GM19023 (cell line): ENCODE measurements around the gene ERAL1.
"Not testable (repeated sequence)": the region's sequence is repeated elsewhere in the genome, so short reads cannot be mapped to it uniquely, and the experiment has no call there.

Source experiments
- ATAC-seq: cut with Tn5 transposase; IDR thresholded peaks from one replicate; pipeline ENCODE4 v1.9.1; 2021; ENCODE audit warnings: mild to moderate bottlenecking, moderate library complexity; ENCODE audit not compliant: unreplicated experiment

ERAL1 gene

GRCh38 chr17:28878158-28878910 lies 23.5 kb downstream of the ERAL1 start:
- no peak for ATAC-seq

DNA sequence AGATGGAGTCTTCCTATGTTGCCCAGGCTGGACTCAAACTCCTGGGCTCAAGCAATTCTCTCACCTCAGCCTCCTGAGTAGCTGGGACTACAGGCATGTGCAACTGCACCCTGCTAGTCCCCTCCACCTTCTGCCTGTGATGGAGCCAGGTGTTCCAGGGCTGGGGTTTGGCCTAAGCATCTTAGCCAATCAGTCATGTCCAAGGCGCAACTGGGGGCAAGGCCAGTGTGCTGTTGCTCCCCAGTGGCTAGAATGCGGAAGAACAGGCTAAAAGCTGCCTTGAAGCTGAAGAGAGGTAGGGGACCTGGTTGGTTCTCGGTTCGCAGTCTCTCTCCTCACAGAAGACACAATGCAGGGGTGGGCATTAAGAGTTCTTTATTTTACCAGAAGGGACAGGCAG lies 24.2 kb downstream of the ERAL1 start:
- ATAC-seq = no peak

GRCh38 chr17:28879886-28880571 lies 25.2 kb downstream of the ERAL1 start:
- ATAC-seq = no peak

- no peak for ATAC-seq
Measured at GRCh38 chr17:28880572-28880945, 25.7 kb downstream of the ERAL1 start.

- no peak for ATAC-seq
Measured at GRCh38 chr17:28881533-28882056, 26.8 kb downstream of the ERAL1 start.

- no peak for ATAC-seq
Measured at GRCh38 chr17:28882154-28882895, 27.5 kb downstream of the ERAL1 start.

- ATAC-seq = no peak
Measured at GRCh38 chr17:28883967-28884702, 29.3 kb downstream of the ERAL1 start.

DNA sequence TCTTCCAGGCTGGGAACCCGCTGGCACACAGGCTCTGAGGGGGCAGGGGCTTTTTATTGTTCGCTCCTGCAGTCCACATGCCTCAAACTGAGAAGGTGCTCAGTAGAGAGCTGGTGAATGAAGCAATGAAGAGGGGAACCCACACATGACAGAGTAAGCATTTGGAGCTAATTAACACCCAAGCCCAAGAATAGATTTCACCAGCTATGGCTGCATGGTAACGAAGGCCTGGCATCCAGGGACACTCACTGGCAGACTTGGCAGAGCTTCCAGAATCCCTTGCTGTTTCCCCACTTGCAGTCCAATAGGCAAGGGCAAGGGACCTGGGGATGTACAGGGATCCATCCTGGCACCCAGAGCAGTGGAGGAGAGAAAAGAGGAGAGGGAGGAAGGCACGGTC lies 30.5 kb downstream of the ERAL1 start:
- no peak for ATAC-seq

DNA sequence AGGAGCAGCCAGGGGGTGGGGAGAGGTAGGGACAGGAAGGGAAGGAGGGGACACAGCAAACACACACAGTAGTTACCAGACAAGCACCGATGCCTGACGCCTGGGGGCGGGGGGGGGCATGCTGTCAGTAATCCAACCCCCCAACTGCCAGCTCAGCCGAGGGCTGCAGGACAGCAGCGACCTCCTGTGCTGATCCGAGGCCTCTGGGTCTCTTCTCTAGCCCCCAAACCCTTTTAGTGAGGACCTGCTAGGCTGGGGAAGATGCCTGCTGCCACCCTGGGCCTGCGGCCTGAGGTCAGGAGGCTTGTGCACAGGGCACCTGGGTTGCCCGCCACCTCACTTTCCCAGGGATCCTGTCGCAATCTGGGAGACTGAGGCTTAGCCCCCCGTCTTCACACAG lies 31.1 kb downstream of the ERAL1 start:
- no peak for ATAC-seq

DNA sequence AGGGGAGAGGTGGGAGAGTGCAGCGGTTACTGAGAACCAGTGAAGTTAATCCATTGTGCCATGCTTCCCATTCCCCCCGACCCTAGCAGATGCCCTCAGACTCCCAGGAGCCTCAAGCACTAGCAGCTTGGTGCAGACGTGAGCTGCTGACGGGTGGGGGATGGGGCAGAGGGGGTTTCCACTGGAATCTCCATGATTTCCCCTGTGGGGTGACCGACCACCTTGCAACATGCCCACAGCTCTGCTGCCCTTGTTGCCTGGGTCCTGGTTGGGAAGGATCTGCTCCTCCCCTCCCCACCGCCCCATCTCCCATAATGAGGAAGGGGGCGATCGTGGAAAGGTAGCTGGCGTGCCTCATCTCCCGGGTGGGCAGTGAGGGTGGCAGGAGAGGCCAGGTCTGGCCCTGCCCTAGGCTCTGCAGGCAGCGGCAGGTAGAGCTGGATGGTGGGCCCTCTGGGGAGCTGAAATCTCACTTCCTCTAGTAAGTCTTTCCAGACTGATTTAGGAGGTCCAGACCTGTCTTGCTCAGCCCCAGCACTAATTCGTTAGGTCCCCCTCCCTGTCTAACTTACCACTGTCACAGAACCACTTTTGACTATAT lies 33.2 kb downstream of the ERAL1 start:
- no peak for ATAC-seq

- ATAC-seq = no peak
Measured at GRCh38 chr17:28888832-28889231, 34.0 kb downstream of the ERAL1 start.

DNA sequence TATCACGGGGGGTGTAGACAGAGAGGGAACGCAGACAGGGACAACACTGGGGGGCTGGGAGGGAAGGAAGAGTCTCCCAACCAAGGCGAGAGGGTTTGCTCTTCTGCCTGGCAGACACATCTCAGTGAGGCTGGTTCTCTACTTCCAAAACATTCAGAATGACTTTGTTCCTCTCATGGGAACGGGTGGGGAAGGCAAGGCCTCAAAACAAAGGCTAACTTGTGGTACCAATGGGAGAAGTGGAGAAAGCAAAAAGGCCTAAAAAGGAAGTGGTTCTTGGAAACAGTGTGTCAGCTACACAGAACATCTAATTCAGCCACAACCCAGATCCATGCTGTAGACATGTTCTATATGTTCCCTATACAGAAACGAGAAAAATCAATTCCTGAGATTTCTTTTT lies 35.2 kb downstream of the ERAL1 start:
- ATAC-seq = no peak

DNA sequence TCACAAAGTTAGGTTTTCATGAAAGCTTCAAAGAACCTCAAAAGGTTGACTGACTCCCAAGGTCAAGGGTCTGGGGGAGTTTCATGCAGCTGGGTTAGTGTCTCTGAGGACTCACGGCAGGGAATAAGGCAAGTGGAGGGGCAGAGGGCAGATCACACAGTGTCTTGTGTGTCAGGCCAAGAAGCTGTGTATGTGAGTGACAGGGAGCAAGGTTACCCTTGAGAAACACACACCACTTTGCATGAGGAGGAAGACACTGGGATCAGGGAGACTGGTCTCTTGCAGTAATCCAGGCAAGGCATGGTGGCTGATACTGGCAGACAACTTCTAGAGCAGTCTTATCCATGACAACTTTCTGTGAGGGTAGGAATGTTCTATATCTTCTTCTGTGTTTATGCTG lies 36.4 kb downstream of the ERAL1 start:
- no peak for ATAC-seq

GRCh38 chr17:28892024-28892423 lies 37.2 kb downstream of the ERAL1 start:
- ATAC-seq = no peak

DNA sequence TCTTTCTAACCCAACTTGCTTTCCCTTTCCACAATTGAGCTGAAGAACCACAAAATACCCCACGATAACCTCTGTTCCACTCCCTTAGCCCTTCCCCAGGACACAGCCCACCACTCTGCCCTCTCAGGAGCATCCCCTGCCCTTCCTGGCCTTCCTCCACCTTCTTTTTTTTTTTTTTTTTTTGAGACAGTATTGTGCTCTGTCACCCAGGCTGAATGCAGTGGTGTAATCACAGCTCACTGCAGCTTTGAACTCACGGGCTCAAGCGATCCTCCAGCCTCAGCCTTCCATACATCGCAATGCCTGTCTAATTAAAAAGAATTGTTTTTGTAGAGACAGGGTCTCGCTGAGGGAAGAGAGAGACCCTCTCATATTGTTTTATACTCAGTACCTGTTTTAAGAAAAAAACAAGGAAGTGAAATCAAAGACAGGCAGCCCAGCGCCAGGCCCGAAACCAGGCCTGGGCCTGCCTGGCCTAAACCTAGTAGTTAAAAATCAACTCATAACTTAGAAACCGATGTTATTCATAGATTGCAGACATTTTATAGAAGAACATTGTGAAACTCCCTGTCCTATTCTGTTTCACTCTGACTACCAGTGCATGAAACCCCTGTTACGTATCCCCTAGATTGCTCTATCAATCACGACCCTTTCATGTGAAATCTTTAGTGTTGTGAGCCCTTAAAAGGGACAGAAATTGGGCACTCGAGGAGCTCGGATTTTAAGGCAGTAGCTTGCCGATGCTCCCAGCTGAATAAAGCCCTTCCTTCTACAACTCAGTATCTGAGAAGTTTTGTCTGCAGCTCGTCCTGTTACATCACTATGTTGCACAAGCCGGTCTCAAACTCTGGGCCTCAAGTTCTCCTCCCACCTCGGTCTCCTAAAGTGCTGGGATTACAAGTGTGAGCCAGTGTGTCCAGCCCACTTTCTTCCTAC lies 38.7 kb downstream of the ERAL1 start:
- not testable (repeated sequence) for ATAC-seq

DNA sequence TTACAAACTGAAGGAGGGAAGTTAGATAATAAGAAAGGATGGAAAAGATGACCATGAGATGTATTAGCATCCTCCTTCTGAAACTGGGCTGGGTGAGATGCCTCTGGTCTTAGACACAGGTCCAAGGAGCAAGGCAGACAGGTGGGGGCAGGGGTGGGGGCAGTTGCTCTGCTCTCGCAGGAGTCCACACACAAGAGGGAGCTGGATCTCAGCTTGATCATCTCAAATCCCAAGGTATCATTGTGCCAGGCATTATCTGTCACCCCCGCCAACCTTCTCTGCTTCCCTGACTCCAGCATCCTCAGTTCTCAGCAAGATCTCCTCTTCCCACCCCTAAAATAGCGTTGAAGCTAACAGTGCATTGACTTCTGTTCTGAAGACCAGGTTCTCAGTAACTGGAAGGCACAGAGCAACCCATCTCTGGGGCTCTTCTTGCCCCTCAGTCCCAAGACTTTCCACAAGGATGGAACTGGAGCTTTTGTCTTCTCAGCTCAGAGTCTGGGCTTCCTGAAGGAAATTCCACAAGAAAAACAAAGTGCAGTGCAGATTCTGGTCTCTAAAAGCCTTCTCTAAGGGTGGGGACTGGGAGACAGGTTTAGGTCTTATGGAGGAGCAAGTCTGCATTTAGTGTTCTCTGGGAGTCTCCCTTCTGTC lies 41.1 kb downstream of the ERAL1 start:
- no peak for ATAC-seq

GRCh38 chr17:28896491-28896883 lies 41.7 kb downstream of the ERAL1 start:
- no peak for ATAC-seq

DNA sequence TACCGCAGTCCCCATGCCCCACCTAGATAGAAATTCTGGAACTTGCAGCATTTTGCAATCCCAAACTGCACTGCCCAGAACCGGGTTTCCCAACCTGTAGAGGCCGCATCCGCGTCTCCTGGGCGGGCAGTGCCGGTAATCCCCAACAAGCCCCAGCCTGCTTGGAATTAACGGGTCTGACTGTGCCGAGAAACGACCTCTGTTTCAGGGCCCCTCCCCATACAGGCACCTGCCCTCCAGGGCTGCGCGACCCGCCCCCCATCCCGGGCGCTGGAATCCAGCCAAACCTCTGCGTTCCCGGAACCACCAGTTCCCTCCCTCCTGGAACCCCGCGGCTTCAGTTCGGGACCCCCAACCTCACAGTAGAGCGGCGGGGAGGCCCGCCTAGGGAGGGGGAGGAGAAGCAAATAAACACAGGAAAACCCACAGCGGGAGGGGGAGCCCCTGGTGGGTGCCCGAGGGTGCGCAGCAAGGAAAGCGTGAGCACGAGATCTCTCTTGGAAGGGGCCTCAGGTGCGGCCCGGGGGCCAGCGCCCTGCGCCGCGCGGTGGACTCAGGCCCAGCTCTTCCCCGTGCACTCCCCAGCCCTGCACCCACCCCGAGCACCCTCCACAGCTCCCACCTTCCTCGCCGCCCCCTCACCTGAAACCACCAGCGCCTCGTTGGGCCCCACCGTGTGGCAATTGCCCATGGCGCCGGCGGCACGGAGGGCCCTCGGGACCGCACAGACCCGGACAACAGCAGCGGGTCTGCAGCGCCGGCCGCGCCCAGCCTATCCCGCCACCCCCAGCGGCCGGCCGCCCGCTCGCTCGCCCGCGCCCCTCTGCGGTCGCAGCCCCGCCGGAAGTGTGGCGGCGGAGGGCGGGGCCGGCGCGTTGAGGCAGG lies 42.3 kb downstream of the ERAL1 start, which contains the start of gene FLOT2:
Gene FLOT2, minus strand, starts transcription at position 850 of the 885 bp plus-strand sequence. Its CDS starts 159 bp downstream, at position 691.
- no peak for ATAC-seq
